Fibroblast of lung (primary cell): Measurements from ENCODE around the gene E2F1.
"Not testable (repeated sequence)": the region's sequence is repeated elsewhere in the genome, so short reads cannot be mapped to it uniquely, and the experiment has no call there.

Experiments used
- EZH2 ChIP-seq: IDR thresholded peaks from 2 replicates; pipeline ENCODE4 v1.5.1; 2012; ENCODE audit warnings: low read length, control low read depth, mild to moderate bottlenecking; ENCODE audit errors: missing control alignments
- TF ChIP-seq, protein P1 (sequence below), 2 donors: IDR thresholded peaks in 1 of 2; conservative IDR thresholded peaks in 1 of 2; 1 replicate in 1 of 2; 2 replicates in 1 of 2; pipeline ENCODE4 v1.5.1; 2011 to 2012; ENCODE audit warnings: low read length in 2 of 2, control low read depth in 1 of 2, inconsistent platforms in 1 of 2, low read depth in 1 of 2, mild to moderate bottlenecking in 1 of 2

DNA sequence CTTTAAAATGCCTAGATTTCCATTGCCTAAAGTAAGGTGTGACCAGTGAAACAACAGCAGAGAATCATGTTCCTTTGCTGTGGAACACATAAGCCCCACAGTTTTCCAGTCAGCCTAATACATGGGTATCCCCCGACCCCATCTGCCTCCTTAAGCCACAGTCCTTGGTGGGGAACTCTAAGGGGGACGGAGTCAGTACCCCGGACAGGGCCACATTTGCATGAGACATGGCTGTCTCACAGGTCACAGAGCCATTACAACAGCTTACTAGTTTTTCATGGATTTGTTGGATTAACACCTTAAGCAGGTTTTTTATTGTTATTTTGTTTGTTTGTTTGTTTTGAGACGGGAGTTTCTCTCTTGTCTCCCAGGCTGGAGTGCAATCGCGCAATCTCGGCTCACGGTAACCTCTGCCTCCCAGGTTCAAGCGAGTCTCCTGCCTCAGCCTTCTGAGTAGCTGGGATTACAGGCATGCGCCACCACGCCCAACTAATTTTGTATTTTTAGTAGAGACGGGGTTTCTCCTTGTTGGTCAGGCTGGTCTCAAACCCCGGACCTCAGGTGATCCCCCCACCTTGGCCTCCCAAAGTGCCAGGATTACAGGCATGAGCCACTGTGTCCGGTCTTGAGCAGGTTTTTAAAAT is 39.1 kb downstream of the E2F1 start:
- TF ChIP-seq EZH2: not testable (repeated sequence)
- TF ChIP-seq, protein P1, sequence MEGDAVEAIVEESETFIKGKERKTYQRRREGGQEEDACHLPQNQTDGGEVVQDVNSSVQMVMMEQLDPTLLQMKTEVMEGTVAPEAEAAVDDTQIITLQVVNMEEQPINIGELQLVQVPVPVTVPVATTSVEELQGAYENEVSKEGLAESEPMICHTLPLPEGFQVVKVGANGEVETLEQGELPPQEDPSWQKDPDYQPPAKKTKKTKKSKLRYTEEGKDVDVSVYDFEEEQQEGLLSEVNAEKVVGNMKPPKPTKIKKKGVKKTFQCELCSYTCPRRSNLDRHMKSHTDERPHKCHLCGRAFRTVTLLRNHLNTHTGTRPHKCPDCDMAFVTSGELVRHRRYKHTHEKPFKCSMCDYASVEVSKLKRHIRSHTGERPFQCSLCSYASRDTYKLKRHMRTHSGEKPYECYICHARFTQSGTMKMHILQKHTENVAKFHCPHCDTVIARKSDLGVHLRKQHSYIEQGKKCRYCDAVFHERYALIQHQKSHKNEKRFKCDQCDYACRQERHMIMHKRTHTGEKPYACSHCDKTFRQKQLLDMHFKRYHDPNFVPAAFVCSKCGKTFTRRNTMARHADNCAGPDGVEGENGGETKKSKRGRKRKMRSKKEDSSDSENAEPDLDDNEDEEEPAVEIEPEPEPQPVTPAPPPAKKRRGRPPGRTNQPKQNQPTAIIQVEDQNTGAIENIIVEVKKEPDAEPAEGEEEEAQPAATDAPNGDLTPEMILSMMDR (conservative IDR thresholded peaks at IDR 0.05 in 1 of 2, IDR thresholded peaks at IDR 0.05 in 1 of 2; ENCODE audit: low read depth in 1 of 2, low read length in 2 of 2): not testable (repeated sequence)
